ENCODE measurements around the gene LHB.

LHB gene

DNA sequence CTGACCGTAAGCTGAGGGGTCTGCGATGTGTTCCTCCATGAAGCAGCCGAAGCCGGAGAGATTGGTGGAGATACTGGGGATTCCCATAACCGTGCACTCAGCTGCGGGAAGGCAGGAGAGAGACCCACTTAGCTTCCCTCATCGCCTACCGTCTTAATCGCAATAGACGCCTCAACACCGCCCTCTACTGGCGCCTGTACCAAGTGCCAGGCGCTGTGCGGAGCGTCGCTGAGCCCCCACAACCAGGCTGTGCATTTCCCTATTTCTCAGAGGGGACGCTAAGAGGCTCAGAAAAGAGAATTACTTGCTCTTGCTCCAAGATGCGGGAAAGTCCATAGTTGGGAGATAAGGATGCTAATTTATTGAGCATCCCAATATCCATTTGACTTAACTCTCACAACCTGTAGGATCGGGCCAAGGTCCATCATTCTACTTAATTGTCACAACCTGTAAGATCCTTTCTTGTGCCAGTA is 45.9 kb downstream of the LHB start:
- peak; percentile 75 for DNase-seq

DNA sequence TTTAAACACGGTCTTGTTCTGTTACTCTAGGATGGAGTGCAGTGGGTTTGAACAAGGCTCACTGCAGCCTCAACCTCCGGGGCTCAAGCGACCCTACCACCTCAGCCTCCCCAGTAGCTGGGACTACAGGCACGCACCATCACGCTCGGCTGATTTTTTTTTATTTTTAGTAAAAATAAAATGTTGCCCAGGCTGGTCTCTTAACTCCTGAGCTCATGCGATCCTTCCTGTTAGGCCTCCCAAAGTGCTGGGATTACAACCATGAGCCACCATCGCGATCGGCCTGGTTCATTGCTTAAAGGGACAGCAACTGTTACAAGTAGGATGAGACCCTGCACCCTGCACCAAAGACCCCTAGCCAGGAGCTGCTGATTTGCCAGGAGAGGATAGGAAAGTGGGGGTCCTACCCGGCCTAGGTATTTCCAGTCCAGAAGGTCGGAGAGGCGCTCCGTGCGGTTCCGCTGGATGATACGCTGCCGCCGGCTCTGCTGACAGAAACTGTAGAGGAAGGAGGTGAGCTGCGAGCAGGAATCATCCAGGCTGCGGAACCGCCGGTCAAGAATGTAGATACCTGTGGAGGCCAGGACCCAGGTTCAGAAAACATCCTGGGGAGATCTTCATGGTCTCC is 46.6 kb downstream of the LHB start:
- no peak for DNase-seq

DNA sequence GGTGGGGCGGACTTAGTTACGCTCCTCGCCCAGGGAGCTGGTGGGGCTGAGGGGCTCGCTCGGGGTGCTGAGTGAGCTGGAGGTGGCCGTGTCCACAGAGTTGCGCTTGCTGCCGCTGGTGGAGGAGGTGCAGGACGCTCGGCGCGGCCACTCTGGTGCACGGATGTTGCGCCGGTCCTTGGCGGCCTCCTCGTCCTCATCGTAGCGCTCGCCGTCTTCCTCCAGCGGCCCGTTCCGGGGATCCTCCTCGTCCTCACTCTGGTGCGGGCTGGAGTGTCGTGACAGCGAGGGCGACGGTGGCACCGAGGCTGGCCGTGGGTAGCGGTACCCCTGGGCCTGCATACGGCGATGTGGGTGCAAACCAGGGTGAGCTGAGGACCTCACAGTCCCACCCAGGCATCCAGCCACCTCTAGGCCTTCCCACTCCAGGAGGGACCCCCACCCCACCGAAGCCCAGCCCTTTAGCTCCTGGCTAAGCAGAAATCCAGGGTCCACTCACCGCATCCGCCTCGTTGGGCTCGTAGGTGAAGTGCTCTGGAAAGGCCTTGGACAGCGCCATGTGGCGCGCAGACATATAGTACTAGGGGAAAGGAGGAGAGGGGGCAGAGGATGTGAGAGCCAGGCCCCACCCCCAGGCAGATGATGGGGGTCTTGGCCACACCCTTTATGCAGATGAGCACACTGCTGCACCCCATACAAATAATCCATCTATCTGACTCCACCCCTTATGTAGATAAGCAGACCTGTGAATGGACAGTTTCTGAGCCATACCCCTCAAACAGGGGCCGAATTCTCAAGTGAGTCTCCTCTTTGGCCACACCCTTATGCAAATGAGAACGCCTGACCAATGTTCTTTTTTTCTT is 47.4 kb downstream of the LHB start:
- no peak for DNase-seq

DNA sequence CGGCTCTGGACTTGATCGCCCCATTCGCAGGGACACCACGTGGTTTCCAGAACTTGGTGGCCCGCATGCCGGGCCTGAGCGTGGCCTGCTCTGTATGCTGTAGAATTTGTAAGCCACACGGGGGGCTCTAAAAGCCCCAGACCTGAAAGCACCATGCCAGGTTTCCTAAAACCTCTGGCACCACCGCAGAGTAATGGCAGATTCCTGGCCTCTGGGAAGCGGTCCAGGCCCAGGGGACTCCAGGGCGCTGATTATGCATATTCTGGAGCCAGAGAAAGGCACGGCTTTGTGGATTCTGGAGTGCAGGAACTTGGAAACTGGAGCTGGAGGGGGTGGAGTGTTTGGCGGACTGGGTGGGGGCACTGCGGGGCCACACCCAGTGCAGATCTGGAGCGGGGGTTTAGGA is 48.1 kb downstream of the LHB start:
- DNase-seq: no peak

DNA sequence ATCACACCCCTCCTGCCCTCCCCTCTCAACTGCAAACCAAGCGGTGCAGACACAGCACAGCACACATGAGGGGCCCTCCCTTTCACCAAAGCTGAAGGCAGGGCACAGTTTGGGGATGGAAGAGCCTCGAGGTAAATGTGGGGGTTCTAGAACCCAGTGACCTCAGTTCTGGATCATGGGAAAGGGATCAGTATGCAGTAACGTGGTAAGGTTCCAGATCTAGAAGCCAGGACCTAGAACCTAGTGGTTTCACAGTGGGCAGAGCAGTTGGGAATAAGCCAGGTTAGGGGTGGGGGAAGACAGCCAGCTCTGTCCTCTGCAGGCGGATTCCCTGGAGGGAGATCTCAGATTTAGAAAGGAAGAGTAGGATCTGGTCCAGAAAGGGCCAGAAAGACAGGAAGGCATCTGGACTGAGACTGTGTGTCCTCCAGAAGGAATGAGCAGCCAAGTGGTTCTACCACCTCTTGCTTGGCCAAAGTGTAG is 48.7 kb downstream of the LHB start:
- DNase-seq: no peak

DNA sequence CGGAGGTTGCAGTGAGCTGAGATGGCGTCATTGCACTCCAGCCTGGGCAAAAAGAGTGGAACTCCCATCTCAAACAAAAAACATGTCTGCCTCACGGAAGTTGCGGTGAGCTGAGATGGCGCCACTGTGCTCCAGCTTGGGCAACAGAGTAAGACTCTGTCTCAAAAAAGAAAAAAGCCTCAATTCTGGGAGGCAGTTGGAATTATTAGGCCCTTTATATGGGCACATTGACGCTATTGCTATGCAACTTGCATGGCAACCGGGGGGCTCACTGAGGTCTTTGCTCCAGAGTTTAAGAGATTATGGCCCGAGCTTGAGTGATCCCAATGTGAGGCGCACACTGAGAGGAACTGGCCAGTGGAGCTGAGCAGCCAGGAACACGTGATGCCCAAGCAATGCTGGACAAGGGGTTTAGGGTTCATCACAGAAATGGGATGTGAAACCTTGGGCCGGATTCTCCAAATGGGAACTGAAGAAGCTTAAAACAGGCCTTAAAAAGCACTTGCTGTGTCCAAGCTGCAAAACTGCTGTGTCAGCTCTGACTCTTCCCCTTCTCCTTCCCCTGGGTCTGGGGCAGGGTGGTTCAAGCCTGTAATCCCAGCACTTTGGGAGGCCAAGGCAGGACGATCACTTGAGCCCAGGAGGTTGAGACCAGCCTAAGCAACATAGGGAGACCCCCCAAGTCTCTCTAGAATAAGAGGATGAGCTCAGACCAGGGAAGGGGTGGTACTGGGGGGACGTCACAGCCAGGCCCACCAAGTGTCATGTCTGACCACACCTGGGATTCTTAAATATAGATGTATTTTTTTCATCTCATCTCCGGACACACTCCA is 49.3 kb downstream of the LHB start:
- no peak for DNase-seq

DNA sequence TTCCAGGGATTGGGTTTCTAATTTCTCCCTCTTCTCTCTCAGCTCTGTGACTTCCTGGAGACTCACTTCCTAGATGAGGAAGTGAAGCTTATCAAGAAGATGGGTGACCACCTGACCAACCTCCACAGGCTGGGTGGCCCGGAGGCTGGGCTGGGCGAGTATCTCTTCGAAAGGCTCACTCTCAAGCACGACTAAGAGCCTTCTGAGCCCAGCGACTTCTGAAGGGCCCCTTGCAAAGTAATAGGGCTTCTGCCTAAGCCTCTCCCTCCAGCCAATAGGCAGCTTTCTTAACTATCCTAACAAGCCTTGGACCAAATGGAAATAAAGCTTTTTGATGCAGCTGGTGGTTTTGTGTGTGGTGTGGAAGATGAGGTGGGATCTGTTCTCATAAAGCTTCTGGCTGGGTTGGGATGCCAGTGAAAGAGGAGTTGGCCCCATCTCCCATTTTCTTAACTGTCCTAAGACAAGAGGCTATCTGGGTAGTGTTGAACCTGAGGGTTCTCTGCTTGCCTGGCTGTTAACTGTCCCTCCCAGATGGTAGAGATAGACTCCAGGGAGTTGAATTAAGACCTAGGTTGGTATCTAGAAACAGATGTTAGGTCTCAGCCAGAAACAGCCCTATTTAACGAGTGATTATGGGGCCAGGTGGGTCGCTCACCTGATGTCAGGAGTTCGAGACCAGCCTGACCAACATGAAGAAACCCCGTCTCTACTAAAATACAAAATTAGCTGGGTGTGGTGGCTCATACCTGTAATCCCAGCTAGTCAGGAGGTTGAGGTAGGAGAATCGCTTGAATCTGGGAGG is 50.1 kb downstream of the LHB start:
- no peak for DNase-seq

All from stimulated activated CD4-positive, alpha-beta T cell treated with anti-CD3 and anti-CD28 coated beads, Interleukin-1b, Interleukin-23, amount 100 ng/mL, for 48 hours (primary cell).